HL-60 (cell line): Measurements from ENCODE around the gene PWWP2B.

Experiments
- DNase-seq, 2 experiments: peaks; one replicate each; pipeline ENCODE4 v3.0.0-alpha.2; 2010 to 2020; ENCODE audit warnings: low read depth in 1 of 2, low spot score in 1 of 2
- H3K27ac ChIP-seq: fragments of 250-450 bp; sonication (Bioruptor Pico); replicated peaks from 2 replicates; pipeline ENCODE4 v1.5.1; 2020; ENCODE audit warnings: mild to moderate bottlenecking, moderate library complexity
- H3K27me3 ChIP-seq: fragments of 250-450 bp; sonication (Bioruptor Pico); 2 replicates; pipeline ENCODE4 v1.5.1; 2021; ENCODE audit warnings: mild to moderate bottlenecking, moderate library complexity; ENCODE audit not compliant: insufficient read depth, poor library complexity, severe bottlenecking
- H3K4me3 ChIP-seq: replicated peaks from 2 replicates; pipeline ENCODE4 v1.5.1; 2011; ENCODE audit warnings: mild to moderate bottlenecking, control low read depth, low read length; ENCODE audit not compliant: insufficient read depth
- CTCF ChIP-seq: IDR thresholded peaks from one replicate; pipeline ENCODE4 v1.5.1; 2011; ENCODE audit warnings: low read length, control low read depth, inconsistent platforms; ENCODE audit not compliant: insufficient read depth
- GABPA ChIP-seq: IDR thresholded peaks from 2 replicates; pipeline ENCODE4 v1.6.1; 2012; ENCODE audit warnings: low read depth
- POLR2AphosphoS5 ChIP-seq: IDR thresholded peaks from 2 replicates; pipeline ENCODE4 v1.6.1; 2012; ENCODE audit warnings: low read depth
- SPI1 ChIP-seq: IDR thresholded peaks from 2 replicates; pipeline ENCODE4 v1.6.1; 2012; ENCODE audit warnings: low read depth, mild to moderate bottlenecking, borderline replicate concordance
- TF ChIP-seq, protein P1 (sequence below): IDR thresholded peaks from 2 replicates; pipeline ENCODE4 v1.6.1; 2012; ENCODE audit warnings: low read depth; ENCODE audit not compliant: insufficient replicate concordance

Gene PWWP2B

DNA sequence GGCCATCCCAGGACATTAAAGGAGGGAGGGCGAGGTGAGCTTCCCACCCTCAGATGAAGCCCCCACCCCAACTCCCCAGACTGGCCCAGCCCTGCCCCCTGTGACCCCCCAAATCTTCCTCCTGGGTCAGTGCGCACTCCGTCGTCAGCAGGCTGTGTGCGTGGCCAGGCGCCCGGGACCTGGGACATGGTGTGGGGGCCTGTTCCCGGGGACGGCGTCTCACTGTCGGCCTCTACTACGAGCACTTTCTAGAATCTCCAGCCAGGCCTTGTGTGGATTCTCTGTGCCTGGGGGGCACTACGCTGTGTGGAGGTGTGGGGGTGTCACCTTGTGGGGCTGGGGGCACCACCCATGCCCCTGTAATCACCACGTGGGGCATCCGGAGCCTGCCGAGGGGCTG lies 9.8 kb downstream of the PWWP2B start:
- no peak for TF ChIP-seq SPI1
- no peak for TF ChIP-seq CTCF
- TF ChIP-seq, protein P1, sequence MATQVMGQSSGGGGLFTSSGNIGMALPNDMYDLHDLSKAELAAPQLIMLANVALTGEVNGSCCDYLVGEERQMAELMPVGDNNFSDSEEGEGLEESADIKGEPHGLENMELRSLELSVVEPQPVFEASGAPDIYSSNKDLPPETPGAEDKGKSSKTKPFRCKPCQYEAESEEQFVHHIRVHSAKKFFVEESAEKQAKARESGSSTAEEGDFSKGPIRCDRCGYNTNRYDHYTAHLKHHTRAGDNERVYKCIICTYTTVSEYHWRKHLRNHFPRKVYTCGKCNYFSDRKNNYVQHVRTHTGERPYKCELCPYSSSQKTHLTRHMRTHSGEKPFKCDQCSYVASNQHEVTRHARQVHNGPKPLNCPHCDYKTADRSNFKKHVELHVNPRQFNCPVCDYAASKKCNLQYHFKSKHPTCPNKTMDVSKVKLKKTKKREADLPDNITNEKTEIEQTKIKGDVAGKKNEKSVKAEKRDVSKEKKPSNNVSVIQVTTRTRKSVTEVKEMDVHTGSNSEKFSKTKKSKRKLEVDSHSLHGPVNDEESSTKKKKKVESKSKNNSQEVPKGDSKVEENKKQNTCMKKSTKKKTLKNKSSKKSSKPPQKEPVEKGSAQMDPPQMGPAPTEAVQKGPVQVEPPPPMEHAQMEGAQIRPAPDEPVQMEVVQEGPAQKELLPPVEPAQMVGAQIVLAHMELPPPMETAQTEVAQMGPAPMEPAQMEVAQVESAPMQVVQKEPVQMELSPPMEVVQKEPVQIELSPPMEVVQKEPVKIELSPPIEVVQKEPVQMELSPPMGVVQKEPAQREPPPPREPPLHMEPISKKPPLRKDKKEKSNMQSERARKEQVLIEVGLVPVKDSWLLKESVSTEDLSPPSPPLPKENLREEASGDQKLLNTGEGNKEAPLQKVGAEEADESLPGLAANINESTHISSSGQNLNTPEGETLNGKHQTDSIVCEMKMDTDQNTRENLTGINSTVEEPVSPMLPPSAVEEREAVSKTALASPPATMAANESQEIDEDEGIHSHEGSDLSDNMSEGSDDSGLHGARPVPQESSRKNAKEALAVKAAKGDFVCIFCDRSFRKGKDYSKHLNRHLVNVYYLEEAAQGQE, result no peak
- TF ChIP-seq POLR2AphosphoS5, result no peak
- no peak for TF ChIP-seq GABPA
- DNase-seq, result no peak
- Histone ChIP-seq H3K27me3 (no peaks in the 10 kb centered on the region), H3K27ac (no peak overlapping the region), H3K4me3 (no peak overlapping the region)

- H3K27ac ChIP-seq, result no peak overlapping the region
- no peak for DNase-seq
- no peak overlapping the region for H3K4me3 ChIP-seq
- no peaks in the 10 kb centered on the region for H3K27me3 ChIP-seq
- TF ChIP-seq CTCF, result no peak
- TF ChIP-seq GABPA, result no peak
- TF ChIP-seq SPI1, result no peak
- TF ChIP-seq, protein P1, result no peak
- TF ChIP-seq POLR2AphosphoS5, result no peak
Measured at GRCh38 chr10:132407243-132407746, 10.3 kb downstream of the PWWP2B start.

GRCh38 chr10:132407846-132408278 lies 10.9 kb downstream of the PWWP2B start:
- no peak for DNase-seq
- Histone ChIP-seq H3K27me3 (no peaks in the 10 kb centered on the region), H3K4me3 (no peak overlapping the region), H3K27ac (peak overlapping the region; percentile 36; the same call in 1 of the 2 replicates)
- TF ChIP-seq CTCF (no peak), GABPA (no peak)

- no peak for DNase-seq
- Histone ChIP-seq H3K4me3 (no peak overlapping the region), H3K27me3 (no peaks in the 10 kb centered on the region), H3K27ac (peak overlapping the region; percentile 36; the same call in 1 of the 2 replicates)
- TF ChIP-seq POLR2AphosphoS5 (no peak), CTCF (no peak), GABPA (no peak), SPI1 (no peak)
- TF ChIP-seq, protein P1, result no peak
Measured at GRCh38 chr10:132408367-132408781, 11.4 kb downstream of the PWWP2B start.
